HG03103 (cell line): ENCODE measurements around the gene OTX1.

Source experiments
- ATAC-seq: cut with Tn5 transposase; IDR thresholded peaks from one replicate; pipeline ENCODE4 v1.9.1; 2021; ENCODE audit warnings: low read depth; ENCODE audit not compliant: unreplicated experiment

The OTX1 gene

GRCh38 chr2:63046552-63046951, 4.1 kb upstream of the OTX1 start:
- ATAC-seq, result no peak

GRCh38 chr2:63046961-63047320, 3.7 kb upstream of the OTX1 start:
- no peak for ATAC-seq

- ATAC-seq, result no peak
Measured at GRCh38 chr2:63047321-63048279, 3.0 kb upstream of the OTX1 start.

- ATAC-seq, result no peak
Measured at GRCh38 chr2:63048367-63049171, 2.1 kb upstream of the OTX1 start.

GRCh38 chr2:63049211-63049969, 1.2 kb upstream of the OTX1 start:
- no peak for ATAC-seq

- ATAC-seq, result no peak
Measured at GRCh38 chr2:63049970-63050333, 678 bp upstream of the OTX1 start.

- no peak for ATAC-seq
Measured at GRCh38 chr2:63051042-63051794, 588 bp downstream of the OTX1 start.

GRCh38 chr2:63051795-63052333, 1.2 kb downstream of the OTX1 start:
- ATAC-seq, result no peak

GRCh38 chr2:63052411-63053080, 1.9 kb downstream of the OTX1 start:
- ATAC-seq, result no peak

GRCh38 chr2:63053081-63053888, 2.7 kb downstream of the OTX1 start:
- ATAC-seq, result no peak

GRCh38 chr2:63053889-63054602, 3.4 kb downstream of the OTX1 start:
- ATAC-seq, result no peak

GRCh38 chr2:63054841-63055225, 4.2 kb downstream of the OTX1 start:
- no peak for ATAC-seq

- no peak for ATAC-seq
Measured at GRCh38 chr2:63055226-63056106, 4.8 kb downstream of the OTX1 start.

- ATAC-seq, result no peak
Measured at GRCh38 chr2:63056107-63057050, 5.7 kb downstream of the OTX1 start.

- ATAC-seq, result no peak
Measured at GRCh38 chr2:63057249-63058143, 6.9 kb downstream of the OTX1 start.
